IMR-90 (cell line): ENCODE data around the gene L3MBTL4. TPM values are rescaled to one million over a fixed set of nuclear protein-coding genes. Genes with fewer than 3 reads are reported as not detected.

Experiments used
- ATAC-seq: fragments of 200-7000 bp; cut with Tn5 transposase; 2 replicates; pipeline ENCODE4 v1.9.1; 2020; ENCODE audit warnings: low read depth, mild to moderate bottlenecking, moderate library complexity
- BruUV-seq: library from RNA; stranded (reverse); fragments of 400-500 nt; replicated peaks from 2 replicates; lab custom pipeline; 2021; lab: Mats Ljungman, UMichigan
- CTCF ChIA-PET: fragments of 300-600 bp; formaldehyde crosslinking; extraction: SDS; loops from one replicate; lab custom pipeline; 2021; ENCODE audit warnings: antibody characterized with exemption; lab: Yijun Ruan, JAX
- POLR2A ChIA-PET: fragments of 300-600 bp; sonication (Branson Sonifier 250); formaldehyde crosslinking; loops from one replicate; lab custom pipeline; 2022; ENCODE audit warnings: antibody characterized with exemption; ENCODE audit not compliant: unreplicated experiment; lab: Charles Lee
- DNase-seq: peaks from one replicate; pipeline ENCODE4 v3.0.0; 2013
- H2AFZ ChIP-seq: replicated peaks from 2 replicates; pipeline ENCODE3; 2013; ENCODE audit warnings: low read length, mild to moderate bottlenecking; ENCODE audit not compliant: poor library complexity
- H2AK5ac ChIP-seq: 2 replicates; pipeline ENCODE4 v1.6.1; 2013; ENCODE audit warnings: low read depth, low read length, inconsistent platforms
- H2AK9ac ChIP-seq: replicated peaks from 2 replicates; pipeline ENCODE3; 2013; ENCODE audit warnings: mild to moderate bottlenecking, low read depth, low read length, moderate library complexity; ENCODE audit not compliant: poor library complexity
- H2BK120ac ChIP-seq: 2 replicates; pipeline ENCODE4 v1.6.1; 2013; ENCODE audit warnings: low read depth, low read length, inconsistent platforms
- H2BK15ac ChIP-seq: 3 replicates; pipeline ENCODE4 v1.6.1; 2013; ENCODE audit warnings: low read depth, low read length, inconsistent platforms
- H2BK20ac ChIP-seq: 2 replicates; pipeline ENCODE4 v1.6.1; 2013; ENCODE audit warnings: low read depth, mild to moderate bottlenecking, inconsistent platforms, low read length, moderate library complexity
- H2BK5ac ChIP-seq: 2 replicates; pipeline ENCODE4 v1.6.1; 2013; ENCODE audit warnings: mild to moderate bottlenecking, low read depth, low read length, inconsistent platforms; ENCODE audit not compliant: poor library complexity, severe bottlenecking
- H3K14ac ChIP-seq: replicated peaks from 2 replicates; pipeline ENCODE4 v1.6.1; 2013; ENCODE audit warnings: low read depth, low read length, inconsistent platforms
- H3K18ac ChIP-seq: 2 replicates; pipeline ENCODE4 v1.6.1; 2013; ENCODE audit warnings: low read depth, low read length, control low read depth
- H3K23ac ChIP-seq: 2 replicates; pipeline ENCODE4 v1.6.1; 2013; ENCODE audit warnings: low read depth, low read length, inconsistent platforms
- H3K27ac ChIP-seq: 2 replicates; pipeline ENCODE4 v1.5.1; 2013; ENCODE audit warnings: mild to moderate bottlenecking, control low read depth, low read length; ENCODE audit not compliant: insufficient read depth
- H3K27me3 ChIP-seq: 2 replicates; pipeline ENCODE4 v1.6.1; 2013; ENCODE audit warnings: low read length; ENCODE audit not compliant: control insufficient read depth, insufficient read depth
- H3K36me3 ChIP-seq: 2 replicates; pipeline ENCODE4 v1.6.1; 2013; ENCODE audit warnings: low read length, mixed read lengths; ENCODE audit not compliant: control insufficient read depth, insufficient read depth
- H3K4ac ChIP-seq: 2 replicates; pipeline ENCODE4 v1.6.1; 2013; ENCODE audit warnings: low read depth, low read length, inconsistent platforms
- H3K4me1 ChIP-seq: 2 replicates; pipeline ENCODE4 v1.6.1; 2013; ENCODE audit warnings: low read length, mixed read lengths; ENCODE audit not compliant: control insufficient read depth, insufficient read depth
- H3K4me2 ChIP-seq: 2 replicates; pipeline ENCODE4 v1.6.1; 2013; ENCODE audit warnings: low read depth, mild to moderate bottlenecking, control low read depth, low read length, moderate library complexity
- H3K4me3 ChIP-seq: 2 replicates; pipeline ENCODE4 v1.5.1; 2013; ENCODE audit warnings: low read depth, mild to moderate bottlenecking, control low read depth, low read length, moderate library complexity; ENCODE audit not compliant: insufficient read depth
- H3K56ac ChIP-seq: 2 replicates; pipeline ENCODE4 v1.6.1; 2013; ENCODE audit warnings: low read length, inconsistent platforms; ENCODE audit not compliant: insufficient read depth; ENCODE audit errors: extremely low read depth
- H3K79me1 ChIP-seq, 2 experiments: 2 replicates each; pipeline ENCODE4 v1.6.1; 2013; ENCODE audit warnings: low read length in 2 of 2, inconsistent platforms in 1 of 2, low read depth in 1 of 2
- H3K9ac ChIP-seq: 2 replicates; pipeline ENCODE4 v1.6.1; 2013; ENCODE audit warnings: low read depth, low read length, control low read depth
- H3K9me1 ChIP-seq: 2 replicates; pipeline ENCODE4 v1.6.1; 2013; ENCODE audit warnings: low read length, inconsistent platforms; ENCODE audit not compliant: insufficient read depth
- H3K9me3 ChIP-seq: 2 replicates; pipeline ENCODE4 v1.6.1; 2013; ENCODE audit warnings: low read length; ENCODE audit not compliant: control insufficient read depth, insufficient read depth
- H4K20me1 ChIP-seq: 2 replicates; pipeline ENCODE4 v1.6.1; 2013; ENCODE audit warnings: low read length, inconsistent platforms; ENCODE audit not compliant: insufficient read depth
- H4K5ac ChIP-seq: 2 replicates; pipeline ENCODE4 v1.6.1; 2013; ENCODE audit warnings: mild to moderate bottlenecking, low read depth, low read length, control low read depth
- H4K8ac ChIP-seq, 2 experiments: 2 replicates each; pipeline ENCODE4 v1.6.1; 2013; ENCODE audit warnings: low read depth in 2 of 2, low read length in 2 of 2, control low read depth in 1 of 2, inconsistent platforms in 1 of 2
- H4K91ac ChIP-seq: 2 replicates; pipeline ENCODE4 v1.6.1; 2013; ENCODE audit warnings: low read depth, low read length, inconsistent platforms; ENCODE audit not compliant: insufficient read depth
- CTCF ChIP-seq: conservative IDR thresholded peaks from 2 replicates; pipeline ENCODE4 v1.5.1; 2012; ENCODE audit warnings: mild to moderate bottlenecking, low read depth, low read length, improper control_type of control experiment
- ELK1 ChIP-seq: fragments of 150-350 bp; IDR thresholded peaks from 2 replicates; pipeline ENCODE4 v1.6.1; 2016; ENCODE audit warnings: low read depth, mild to moderate bottlenecking, low read length, moderate library complexity, borderline replicate concordance
- MAFK ChIP-seq: IDR thresholded peaks from 2 replicates; pipeline ENCODE4 v1.6.1; 2012; ENCODE audit warnings: low read depth, low read length, improper control_type of control experiment
- MXI1 ChIP-seq: IDR thresholded peaks from 2 replicates; pipeline ENCODE4 v1.6.1; 2012; ENCODE audit warnings: low read depth, mild to moderate bottlenecking, low read length, moderate library complexity, borderline replicate concordance
- NFE2L2 ChIP-seq: fragments of 150-350 bp; IDR thresholded peaks from 2 replicates; pipeline ENCODE4 v1.6.1; 2016; ENCODE audit warnings: low read depth, mild to moderate bottlenecking, low read length
- RFX5 ChIP-seq: IDR thresholded peaks from 2 replicates; pipeline ENCODE4 v1.8.0; 2012; ENCODE audit warnings: low read depth, mild to moderate bottlenecking, low read length, moderate library complexity
- USF2 ChIP-seq: fragments of 150-350 bp; IDR thresholded peaks from 2 replicates; pipeline ENCODE4 v1.6.1; 2017; ENCODE audit warnings: mild to moderate bottlenecking, antibody characterized with exemption, low read length, low read depth
- WGBS, 2 experiments: methylation state at CpG; one replicate each; pipeline versions ENCODE4 v1.1.5 to v1.1.7; 2013; ENCODE audit warnings: missing lambda C conversion rate in 2 of 2; ENCODE audit not compliant: insufficient read length in 1 of 2; ENCODE audit errors: extremely low coverage in 2 of 2; 5-methylcytosine and 5-hydroxymethylcytosine counted together
- dilution Hi-C: fragments of 300-500 bp; cut with HindIII; formaldehyde crosslinking; loops from one replicate; pipeline ENCODE4 v1.14.3; 2018; ENCODE audit warnings: low sequenced_read_pairs; ENCODE audit not compliant: unreplicated experiment
- in situ Hi-C: fragments of 300-500 bp; cut with MboI; formaldehyde crosslinking; loops from 3 replicates; pipeline ENCODE4 v1.14.3; 2019; ENCODE audit warnings: low sequenced_read_pairs, inconsistent platforms, mixed read lengths
- intact Hi-C: fragments of 100-400 bp; cut with micrococcal nuclease; formaldehyde crosslinking; loops from 2 replicates; pipeline ENCODE4 v1.10.0; 2022
- polyA plus RNA-seq, 3 experiments: library from polyadenylated mRNA; depleted of rRNA; stranded (reverse); fragments of >200 nt; gene quantifications; 2 replicates each; pipeline ENCODE4 v1.2.3, GENCODE V29; 2012; ENCODE audit warnings: low replicate concordance in 1 of 3
- total RNA-seq: library from RNA; depleted of rRNA; stranded (reverse); fragments of >200 nt; gene quantifications from 2 replicates; pipeline ENCODE4 v1.2.3, GENCODE V29; 2012

The L3MBTL4 gene
- total and polyA plus RNA-seq, 2 of the 4 experiments (the other 2 are of a cell fraction) = under 0.01 to 0.02 TPM

- Histone ChIP-seq H3K36me3 (no peaks in the 10 kb centered on the region), H3K27ac (no peak overlapping the region), H3K23ac (no peak overlapping the region), H4K20me1 (no peaks in the 10 kb centered on the region), H3K9ac (no peak overlapping the region), H3K4me2 (no peak overlapping the region), H2BK5ac (no peak overlapping the region), H2AK9ac (no peak overlapping the region), H3K4me3 (no peak overlapping the region), H4K5ac (no peak overlapping the region), H3K4me1 (no peaks in the 10 kb centered on the region), H3K79me1 (no peaks in the 10 kb centered on the region), H3K4ac (no peak overlapping the region), H3K18ac (no peak overlapping the region), H2BK120ac (no peak overlapping the region), H4K8ac (no peak overlapping the region), H2AFZ (no peak overlapping the region), H2BK20ac (no peak overlapping the region), H3K14ac (no peak overlapping the region), H3K9me3 (no peaks in the 10 kb centered on the region), H2BK15ac (no peak overlapping the region), H2AK5ac (no peak overlapping the region), H3K9me1 (no peaks in the 10 kb centered on the region), H3K27me3 (no peaks in the 10 kb centered on the region), H4K91ac (no peak overlapping the region), H3K56ac (no peak overlapping the region)
- no peak for ATAC-seq
- TF ChIP-seq RFX5 = no peak
- no peak for TF ChIP-seq USF2
- TF ChIP-seq MXI1 = no peak
- TF ChIP-seq NFE2L2 = no peak
- no peak for TF ChIP-seq MAFK
- TF ChIP-seq ELK1 = no peak
- TF ChIP-seq CTCF = no peak
- CTCF ChIA-PET = no interaction called here
- intact Hi-C loops (no loop called here), dilution Hi-C loops (no loop called here), in situ Hi-C loops (no loop called here)
- no peak for DNase-seq
- POLR2A ChIA-PET = no interaction called here
- BruUV-seq = no TSS peak
- 83% methylated on average over 2 of the region's 3 CpGs; no CpG with 5 or more reads in 1 of the 2 experiments for WGBS, 2 experiments
These were observed 156.8 kb downstream of the L3MBTL4 start for GRCh38 chr18:6257950-6258349.
